Natural killer cell (primary cell): ENCODE results near the gene C12orf43. TPM values are rescaled to one million over a fixed set of nuclear protein-coding genes. Genes with fewer than 3 reads are reported as not detected.

Experiments used
- ATAC-seq, 3 donors: fragments of 150-1000 bp in 2 of 3; fragments of 200-7000 bp in 1 of 3; cut with Tn5 transposase; 1 replicate in 1 of 3; 2 replicates in 2 of 3; pipeline ENCODE4 v1.10.0; 2021; ENCODE audit warnings: mild to moderate bottlenecking in 2 of 3, moderate library complexity in 2 of 3
- DNase-seq, 2 donors: peaks; one replicate each; pipeline versions ENCODE4 v3.0.0 to v3.0.0-alpha.2; 2013 to 2021; ENCODE audit warnings: mixed read lengths in 1 of 2
- H3K27ac ChIP-seq: one replicate; pipeline ENCODE4 v1.5.1; 2013; ENCODE audit warnings: mild to moderate bottlenecking, low read length
- H3K27me3 ChIP-seq: one replicate; pipeline ENCODE4 v1.6.1; 2013; ENCODE audit warnings: low read length; ENCODE audit not compliant: control insufficient read depth, insufficient read depth
- H3K36me3 ChIP-seq: one replicate; pipeline ENCODE4 v1.6.1; 2013; ENCODE audit warnings: low read length; ENCODE audit not compliant: control insufficient read depth, insufficient read depth
- H3K4me1 ChIP-seq: one replicate; pipeline ENCODE4 v1.6.1; 2013; ENCODE audit warnings: low read length; ENCODE audit not compliant: control insufficient read depth, insufficient read depth
- H3K4me3 ChIP-seq: one replicate; pipeline ENCODE4 v1.5.1; 2013; ENCODE audit warnings: low read length
- H3K9me3 ChIP-seq: one replicate; pipeline ENCODE4 v1.6.1; 2013; ENCODE audit warnings: low read length; ENCODE audit not compliant: control insufficient read depth, insufficient read depth
- H3K27ac Mint-ChIP-seq, 2 donors: one replicate each; pipeline ENCODE4 v1.8.0; 2022; ENCODE audit warnings: mild to moderate bottlenecking in 2 of 2, mixed read lengths in 2 of 2, moderate library complexity in 1 of 2
- H3K27me3 Mint-ChIP-seq, 2 donors: one replicate each; pipeline ENCODE4 v1.8.0; 2022; ENCODE audit warnings: low read depth in 2 of 2, mixed read lengths in 2 of 2
- H3K36me3 Mint-ChIP-seq: one replicate; pipeline ENCODE4 v1.8.0; 2022; ENCODE audit warnings: mixed read lengths
- H3K4me1 Mint-ChIP-seq, 2 donors: one replicate each; pipeline ENCODE4 v1.8.0; 2022; ENCODE audit warnings: mixed read lengths in 2 of 2
- H3K4me3 Mint-ChIP-seq: one replicate; pipeline ENCODE4 v1.8.0; 2022; ENCODE audit warnings: mild to moderate bottlenecking, moderate library complexity, mixed read lengths
- H3K9me3 Mint-ChIP-seq, 2 donors: one replicate each; pipeline ENCODE4 v1.8.0; 2022; ENCODE audit warnings: mixed read lengths in 2 of 2
- CTCF ChIP-seq: fragments of 200-600 bp; IDR thresholded peaks from one replicate; pipeline ENCODE4 v1.8.0; 2022; ENCODE audit warnings: antibody characterized with exemption
- WGBS: methylation state at CpG from one replicate; pipeline ENCODE4 v1.1.7; 2013; ENCODE audit warnings: missing lambda C conversion rate; ENCODE audit not compliant: insufficient coverage; 5-methylcytosine and 5-hydroxymethylcytosine counted together
- intact Hi-C: fragments of 100-400 bp; cut with micrococcal nuclease; formaldehyde crosslinking; loops from one replicate; pipeline ENCODE4 v1.14.2; 2022
- total RNA-seq, 4 donors: library from RNA; stranded (reverse); fragments of 120-200 nt in 1 of 4; gene quantifications; one replicate each; pipeline versions ENCODE4 v1.2.3 to v1.2.4, GENCODE V29; 2013 to 2022

Gene C12orf43
- total RNA-seq, 3 donors from 2014 or later (not counting 1 experiment from before 2014, with no cell fraction given) = 16.0 to 19.9 (median 18.0) TPM

- WGBS = 91% methylated on average over 11 of the region's 11 CpGs
- DNase-seq = no peak
- intact Hi-C loops = no loop called here
Measured at GRCh38 chr12:121062391-121063045, 46.2 kb upstream of the C12orf43 start.

GRCh38 chr12:121061831-121062230 lies 45.5 kb upstream of the C12orf43 start:
- intact Hi-C loops = no loop called here
- Histone ChIP-seq H3K4me3 (no peak overlapping the region), H3K27ac (no peak overlapping the region), H3K27me3 (no peaks in the 10 kb centered on the region), H3K4me1 (peaks cover 16% of the 10 kb centered on the region), H3K36me3 (no peaks in the 10 kb centered on the region), H3K9me3 (no peaks in the 10 kb centered on the region)
- H3K36me3 Mint-ChIP-seq = no peaks in the 10 kb centered on the region
- TF ChIP-seq CTCF = no peak
- no peaks in the 10 kb centered on the region for H3K9me3 Mint-ChIP-seq
- DNase-seq (no peak), ATAC-seq (no peak)
- WGBS = 29% methylated on average over 1 of the region's 2 CpGs
- no peak overlapping the region for H3K27ac Mint-ChIP-seq
- no peak overlapping the region for H3K4me3 Mint-ChIP-seq
- H3K4me1 Mint-ChIP-seq = peaks cover 10% of the 10 kb centered on the region in 2 donors
- H3K27me3 Mint-ChIP-seq = no peaks in the 10 kb centered on the region

More at GRCh38 chr12:121062391-121063045, 46.2 kb upstream of the C12orf43 start:
- Histone ChIP-seq H3K36me3 (no peaks in the 10 kb centered on the region), H3K4me3 (no peak overlapping the region), H3K27ac (no peak overlapping the region), H3K4me1 (peaks cover 16% of the 10 kb centered on the region), H3K27me3 (no peaks in the 10 kb centered on the region), H3K9me3 (no peaks in the 10 kb centered on the region)
- ATAC-seq = no peak
- peaks cover 10% of the 10 kb centered on the region in 2 donors for H3K4me1 Mint-ChIP-seq
- no peak for TF ChIP-seq CTCF
- no peaks in the 10 kb centered on the region for H3K27me3 Mint-ChIP-seq
- H3K4me3 Mint-ChIP-seq = no peak overlapping the region
- H3K9me3 Mint-ChIP-seq = no peaks in the 10 kb centered on the region
- no peaks in the 10 kb centered on the region for H3K36me3 Mint-ChIP-seq
- no peak overlapping the region for H3K27ac Mint-ChIP-seq

- Mint-ChIP-seq H3K9me3 (no peaks in the 10 kb centered on the region), H3K36me3 (no peaks in the 10 kb centered on the region), H3K4me3 (peak overlapping the region; percentile 92), H3K27me3 (no peaks in the 10 kb centered on the region), H3K27ac (peak overlapping the region; percentile 95 to 97), H3K4me1 (peaks cover 10% of the 10 kb centered on the region in 2 donors)
- Histone ChIP-seq H3K27ac (peak overlapping the region; percentile 98), H3K36me3 (no peaks in the 10 kb centered on the region), H3K4me3 (peak overlapping the region; percentile 58), H3K9me3 (no peaks in the 10 kb centered on the region), H3K27me3 (no peaks in the 10 kb centered on the region), H3K4me1 (peaks cover 16% of the 10 kb centered on the region)
- ATAC-seq = peak; percentile 92 to 96 (median 93)
- intact Hi-C loops = loop anchor here (1.0 kb wide), 8 partner anchors 21 to 477 kb away; partner anchors contain the start of genes C12orf43 and OASL
- WGBS = 35% methylated on average over 12 of the region's 16 CpGs
- DNase-seq = peak; percentile 53 to 86
- TF ChIP-seq CTCF = peak; percentile 43
Measured at GRCh38 chr12:121060149-121061001, 44.1 kb upstream of the C12orf43 start.
